Measurements from ENCODE around the gene C5orf63.
"Not testable (repeated sequence)": the region's sequence is repeated elsewhere in the genome, so short reads cannot be mapped to it uniquely, and the experiment has no call there.

C5orf63 gene

DNA sequence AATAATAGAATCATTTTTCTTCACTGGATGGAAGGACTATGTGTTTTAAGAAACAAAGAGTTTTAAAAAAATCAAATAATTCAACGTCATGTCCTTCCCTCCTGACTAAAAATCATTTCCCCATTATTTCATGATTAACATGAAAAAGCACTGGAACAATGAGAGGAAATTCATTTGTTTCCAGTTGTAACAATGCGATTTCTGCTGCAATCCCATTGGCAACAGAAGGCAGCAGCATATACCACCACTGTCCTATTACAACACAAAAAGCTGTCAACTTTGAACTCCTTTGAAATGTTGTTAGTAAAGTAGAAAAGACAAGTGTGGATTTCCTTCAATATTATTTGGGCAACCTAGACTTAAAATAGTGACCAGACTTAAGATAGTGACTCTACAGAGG lies 3.1 kb downstream of the C5orf63 start:
- no peak for DNase-seq

- DNase-seq: no peak
Measured at GRCh38 chr5:127068493-127069214, 4.6 kb downstream of the C5orf63 start.

- no peak for DNase-seq
Measured at GRCh38 chr5:127066721-127067120, 6.6 kb downstream of the C5orf63 start.

DNA sequence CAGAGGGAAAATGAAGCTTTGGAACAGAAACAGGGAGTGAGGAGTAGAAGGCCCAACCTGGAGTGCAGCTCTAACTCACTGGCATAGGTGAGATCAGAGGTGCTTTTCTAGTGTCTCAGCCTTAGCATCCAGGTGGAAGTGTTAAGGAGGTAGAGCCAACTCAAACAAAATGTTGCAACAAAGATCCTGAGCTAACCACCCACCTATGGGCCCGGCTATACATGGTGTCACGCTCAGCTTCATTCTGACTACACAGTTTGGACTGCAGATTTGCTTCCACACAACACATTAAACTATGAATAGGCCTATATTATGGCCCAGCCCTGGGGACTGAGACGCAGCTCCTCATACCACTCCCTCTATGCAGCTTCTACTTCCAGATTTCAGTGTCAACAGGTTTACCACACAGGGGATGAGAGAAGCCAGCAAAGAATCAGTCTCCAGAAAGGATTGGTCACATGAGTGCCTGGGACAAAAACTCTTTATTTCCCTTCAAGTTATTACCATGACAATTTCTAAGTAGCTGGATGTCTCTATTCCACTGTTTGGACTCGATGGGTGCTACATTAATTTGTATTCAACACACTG lies 9.0 kb downstream of the C5orf63 start:
- DNase-seq: no peak

DNA sequence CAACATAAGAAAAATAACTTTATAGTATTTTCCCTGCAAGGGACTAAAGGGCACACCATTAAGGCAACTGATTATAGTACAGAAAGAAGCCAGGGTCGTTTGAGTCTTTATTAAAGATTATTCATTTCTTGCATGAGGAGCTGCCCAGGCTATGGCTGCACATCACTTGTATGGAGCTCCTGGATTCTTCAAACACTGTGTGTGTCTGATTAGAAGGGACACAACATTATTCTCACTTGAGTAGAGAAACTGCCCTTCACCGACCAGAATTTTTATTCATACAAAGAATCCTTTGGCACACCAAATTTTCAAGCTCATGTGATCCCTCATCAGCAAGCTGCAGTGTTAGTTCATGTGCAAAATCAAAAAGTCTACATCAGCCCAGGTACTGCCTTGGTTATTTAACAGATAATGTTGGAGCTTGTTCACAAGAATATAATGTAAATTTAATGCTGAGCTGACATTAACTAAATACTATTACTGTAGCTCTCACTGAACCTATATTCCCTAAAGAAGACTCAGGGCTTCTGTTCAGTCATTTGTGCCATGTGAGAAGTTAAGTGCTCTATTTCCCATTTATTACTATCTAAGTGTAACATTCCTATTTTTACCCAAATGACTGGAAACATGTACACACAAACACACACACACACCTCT lies 9.9 kb downstream of the C5orf63 start:
- no peak for DNase-seq

DNA sequence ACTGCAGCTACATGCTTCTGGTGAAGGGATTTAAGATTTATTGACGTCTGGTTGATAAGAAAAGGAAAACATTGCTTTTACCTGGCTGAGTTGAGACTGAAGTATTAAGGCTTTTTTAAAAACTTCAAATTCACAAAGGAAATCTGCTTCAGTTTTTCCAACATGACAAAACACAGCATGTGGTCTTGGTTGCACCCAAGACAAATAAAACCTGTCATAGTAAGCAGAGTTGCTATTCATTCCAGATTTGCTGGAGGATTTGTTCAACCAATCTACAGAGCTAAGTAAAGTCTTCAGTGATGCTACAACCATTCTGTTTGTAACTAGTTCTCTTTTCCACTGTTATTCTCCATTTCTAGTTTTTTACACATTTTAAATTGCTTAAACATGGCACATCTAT lies 11.3 kb downstream of the C5orf63 start:
- no peak for DNase-seq

- no peak for DNase-seq
Measured at GRCh38 chr5:127061537-127061936, 11.8 kb downstream of the C5orf63 start.

GRCh38 chr5:127060470-127060985 lies 12.8 kb downstream of the C5orf63 start:
- no peak for DNase-seq

DNA sequence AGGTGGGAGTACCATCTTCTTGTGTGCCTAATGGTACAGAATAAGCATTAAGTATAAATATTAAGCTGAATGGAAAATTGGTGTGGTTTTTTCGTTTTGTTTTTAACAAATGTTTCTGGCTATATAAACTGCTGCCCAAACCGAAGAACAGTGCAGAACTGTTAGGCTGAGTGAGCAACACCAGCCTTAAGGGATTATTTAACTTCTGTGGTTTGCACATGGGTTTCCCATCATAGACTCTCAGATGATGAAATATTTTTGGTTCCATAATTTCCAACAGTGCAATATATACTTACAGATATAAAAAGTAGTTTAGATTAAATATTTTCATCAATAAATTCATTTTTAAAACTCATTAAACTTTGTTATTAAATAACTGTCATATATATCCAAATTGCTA lies 16.4 kb downstream of the C5orf63 start:
- no peak for DNase-seq

DNA sequence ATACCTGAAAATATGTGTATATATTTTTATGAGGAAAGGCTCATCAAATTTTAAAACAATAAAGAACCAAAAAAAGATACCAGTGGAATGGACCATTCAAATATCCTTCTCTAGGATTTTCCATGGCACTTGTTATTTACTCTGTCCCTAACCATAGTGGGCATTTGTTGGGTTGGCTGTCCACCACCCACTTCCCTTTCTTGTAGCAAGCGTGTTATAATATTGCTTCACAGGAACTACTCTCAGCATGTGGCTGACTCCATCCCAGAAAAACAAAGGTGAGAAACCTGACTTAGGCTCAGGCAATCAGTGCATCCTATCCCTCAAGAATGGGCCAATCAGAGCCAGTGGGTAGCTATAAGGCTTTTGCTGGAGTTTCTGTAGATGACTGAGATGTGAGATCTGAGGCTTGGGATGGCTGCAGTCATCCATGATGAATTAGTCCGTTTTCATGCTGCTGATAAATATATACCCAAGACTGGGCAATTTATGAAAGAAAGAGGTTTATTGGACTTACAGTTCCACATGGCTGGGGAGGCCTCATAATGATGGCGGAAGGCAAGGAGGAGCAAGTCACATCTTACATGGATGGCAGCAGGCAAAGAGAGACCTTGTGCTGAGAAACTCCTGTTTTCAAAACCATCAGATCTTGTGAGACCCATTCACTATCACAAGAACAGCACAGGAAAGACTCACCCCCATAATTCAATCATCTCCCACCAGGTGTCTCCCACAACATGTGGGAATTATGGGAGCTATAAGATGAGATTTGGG lies 17.2 kb downstream of the C5orf63 start:
- no peak for DNase-seq

- DNase-seq: not testable (repeated sequence)
Measured at GRCh38 chr5:127053551-127053950, 19.8 kb downstream of the C5orf63 start.

GRCh38 chr5:127053049-127053448 lies 20.3 kb downstream of the C5orf63 start:
- DNase-seq: no peak

DNA sequence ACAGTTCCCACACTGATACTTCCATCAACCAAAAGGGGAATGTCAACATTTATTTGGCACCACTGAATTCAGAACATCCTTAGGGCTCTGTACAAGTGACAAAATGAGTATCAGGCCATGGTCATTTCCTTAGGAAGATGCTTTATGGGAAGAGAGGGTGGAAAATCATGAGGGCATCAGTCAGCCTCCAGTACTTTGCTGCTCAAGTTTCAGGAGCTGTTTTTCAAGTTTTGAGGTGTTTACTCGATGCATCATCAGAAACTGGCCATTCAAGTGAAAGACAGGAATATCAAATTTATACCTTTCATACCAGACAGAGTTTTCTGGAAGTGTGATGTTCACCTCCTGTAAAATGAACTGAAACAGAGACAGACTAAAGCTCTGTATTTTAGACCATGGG lies 21.7 kb downstream of the C5orf63 start:
- no peak for DNase-seq

GRCh38 chr5:127046343-127047072 lies 26.8 kb downstream of the C5orf63 start:
- no peak for DNase-seq

GRCh38 chr5:127042593-127042992 lies 30.7 kb downstream of the C5orf63 start:
- DNase-seq: no peak

DNA sequence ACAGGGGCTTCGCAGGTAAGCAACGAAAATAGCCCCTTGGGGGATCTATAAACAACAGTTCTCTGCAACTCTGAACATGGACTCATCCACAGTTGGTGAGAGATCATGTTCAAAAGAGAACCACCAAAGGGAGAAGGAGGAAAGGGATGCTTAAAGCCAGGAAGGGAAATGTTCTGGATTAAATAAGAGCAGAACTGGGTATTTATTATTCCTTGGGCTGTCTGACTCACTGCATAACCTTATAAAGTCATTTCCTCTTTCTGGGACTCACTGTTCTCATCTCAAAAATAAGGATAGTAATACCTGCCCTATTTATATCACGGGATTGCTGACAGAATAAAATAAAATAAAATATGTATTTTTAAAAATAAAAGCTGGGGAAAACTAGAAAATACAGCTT lies 31.7 kb downstream of the C5orf63 start:
- DNase-seq: no peak

DNA sequence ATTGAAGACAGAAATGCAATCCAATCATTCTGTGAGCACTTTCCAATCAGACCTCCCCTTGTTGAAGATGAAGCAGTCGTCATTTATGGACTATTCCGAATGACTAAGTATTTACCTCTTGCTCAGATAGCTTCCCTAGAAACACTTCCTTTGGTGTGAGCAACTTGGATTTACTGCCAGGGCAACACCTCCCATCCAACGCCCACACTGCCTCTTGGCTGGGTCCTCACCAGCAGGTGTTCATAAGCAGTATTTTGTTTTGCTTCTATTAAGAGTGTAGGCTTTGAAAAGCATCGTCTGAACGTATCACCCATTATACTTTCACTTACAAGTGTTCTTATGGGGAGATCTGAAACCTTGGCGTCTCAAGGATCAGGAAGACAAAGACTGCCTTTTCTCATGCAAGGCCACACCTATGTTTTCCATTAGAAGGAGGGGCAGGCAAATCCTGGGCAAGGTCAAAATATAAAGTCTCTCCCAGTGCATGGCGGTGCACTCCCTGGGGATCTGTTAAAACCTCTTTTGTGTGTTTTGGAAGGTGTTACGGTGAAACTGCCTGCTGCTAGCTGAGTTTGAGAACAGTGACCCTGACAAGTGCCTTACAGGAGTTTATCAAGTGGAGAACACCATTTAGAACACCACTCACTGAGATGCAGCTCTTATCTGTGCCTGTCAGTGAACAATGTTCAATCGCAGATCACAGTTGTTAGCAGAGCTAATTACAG lies 32.3 kb downstream of the C5orf63 start:
- no peak for DNase-seq

- no peak for DNase-seq
Measured at GRCh38 chr5:127038550-127038949, 34.8 kb downstream of the C5orf63 start.

DNA sequence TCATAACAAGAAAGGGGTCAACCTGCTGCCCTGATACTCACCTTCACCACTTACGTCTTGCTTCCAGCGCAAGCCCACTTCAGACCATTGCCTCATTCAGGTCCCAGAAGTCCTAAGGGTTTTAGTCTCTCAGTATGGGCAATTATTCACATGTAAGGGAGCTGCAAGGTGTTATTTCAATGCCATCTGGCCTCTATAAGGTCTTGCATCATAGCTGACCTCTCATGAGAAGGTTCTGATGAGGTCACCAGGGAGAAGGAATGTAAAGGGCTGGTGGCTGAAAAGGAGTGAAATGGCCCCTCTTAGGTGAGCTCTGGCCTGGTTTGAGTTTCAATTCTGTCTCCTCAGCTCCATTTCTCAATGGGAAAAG lies 41.5 kb downstream of the C5orf63 start:
- DNase-seq: no peak

DNA sequence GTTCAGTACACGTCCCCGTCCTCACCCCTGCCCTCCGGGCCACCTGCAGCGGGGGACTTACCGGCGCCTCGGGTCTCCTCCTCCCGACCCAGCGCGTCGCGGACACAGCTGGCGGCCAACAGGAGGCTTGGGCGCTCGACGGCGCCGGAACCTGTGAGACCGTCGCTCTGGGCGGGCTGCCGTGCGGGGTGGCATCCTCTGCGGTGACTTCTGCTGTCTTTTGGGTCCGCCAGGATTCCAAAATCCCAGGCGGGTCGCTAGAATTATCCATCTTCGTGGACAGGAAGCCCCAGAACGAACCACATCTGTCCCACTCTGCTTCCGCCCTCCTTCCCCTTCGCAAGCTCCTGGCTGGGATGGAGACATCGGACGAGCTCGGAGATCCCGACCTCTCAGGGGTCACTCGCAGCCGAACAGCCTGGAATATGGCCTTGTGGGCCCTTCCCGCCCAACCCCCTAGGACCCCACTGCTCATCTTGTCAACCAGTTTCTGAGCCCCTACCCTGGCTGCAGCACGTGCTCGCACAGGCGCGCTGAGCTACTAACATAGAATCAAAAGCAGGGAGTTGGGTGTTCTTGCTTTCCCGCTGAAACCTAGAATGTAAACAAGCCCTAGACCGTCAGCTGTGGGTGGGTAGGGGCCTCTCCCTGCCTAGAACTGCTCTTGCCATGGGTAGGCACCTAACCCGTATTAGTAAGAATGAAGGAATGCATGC lies 42.0 kb downstream of the C5orf63 start:
- peak; percentile 47 for DNase-seq
